Upper lobe of left lung (tissue), 4 donors: Measurements from ENCODE around the gene SCGB1C1.

ENCODE experiments used
- CTCF ChIP-seq, 6 experiments: fragments of 450-650 bp in 4 of 6; fragments of 200-600 bp in 2 of 6; sonication (generic) in 2 of 6; IDR thresholded peaks; one replicate each; pipeline ENCODE4 v1.5.1; 2016 to 2019; ENCODE audit warnings: antibody characterized with exemption in 6 of 6
- POLR2A ChIP-seq, 4 donors: fragments of 450-650 bp; IDR thresholded peaks; one replicate each; pipeline ENCODE4 v1.5.1; 2016 to 2017; ENCODE audit warnings: antibody characterized with exemption in 4 of 4, mild to moderate bottlenecking in 2 of 4

- peak in 5 of 6 experiments; percentile 19 to 52 (median 27) for TF ChIP-seq CTCF (IDR thresholded peaks at IDR 0.05)
- TF ChIP-seq POLR2A (IDR thresholded peaks at IDR 0.05): peak in 3 of 4 donors; percentile 23 to 69 (median 58)
Observed at GRCh38 chr11:235997-236773, 43.3 kb downstream of the SCGB1C1 start, which contains the start of gene SIRT3.
